GM12878 (cell line): ENCODE data around the gene REM2. TPM values are rescaled to one million over a fixed set of nuclear protein-coding genes. Genes with fewer than 3 reads are reported as not detected.
"Not testable (repeated sequence)": the region's sequence is repeated elsewhere in the genome, so short reads cannot be mapped to it uniquely, and the experiment has no call there.

Source experiments
- ATAC-seq: fragments of 200-7000 bp; cut with Tn5 transposase; 3 replicates; pipeline ENCODE4 v1.9.1; 2020; ENCODE audit warnings: mild to moderate bottlenecking, moderate library complexity
- BruUV-seq: library from RNA; stranded (reverse); fragments of 400-500 nt; replicated peaks from 2 replicates; lab custom pipeline; 2021; lab: Mats Ljungman, UMichigan
- CTCF ChIA-PET: fragments of 300-600 bp; sonication (Branson Sonifier 250); formaldehyde crosslinking; extraction: SDS; loops from one replicate; lab custom pipeline; 2021; ENCODE audit warnings: inconsistent platforms; lab: Yijun Ruan, JAX
- POLR2A ChIA-PET: fragments of 350-600 bp; formaldehyde crosslinking; extraction: SDS; loops from one replicate; lab custom pipeline; 2021; ENCODE audit warnings: inconsistent platforms; lab: Charles Lee
- RAD21 ChIA-PET: fragments of 300-600 bp; sonication (Branson Sonifier 250); formaldehyde crosslinking; loops from one replicate; lab custom pipeline; 2023; ENCODE audit warnings: antibody characterized with exemption; ENCODE audit not compliant: unreplicated experiment; lab: Charles Lee
- SMC1A ChIA-PET: fragments of 300-600 bp; sonication (Branson Sonifier 250); formaldehyde crosslinking; loops from one replicate; lab custom pipeline; 2023; ENCODE audit not compliant: unreplicated experiment, uncharacterized antibody; lab: Charles Lee
- DNase-seq: peaks from one replicate; pipeline ENCODE4 v3.0.0-alpha.2; 2011; ENCODE audit warnings: low read depth, low spot score
- FAIRE-seq: peaks from 3 replicates; lab custom pipeline; 2011; peaks lifted over from hg19 to GRCh38; lab: Jason Lieb, UNC
- H2AFZ ChIP-seq: 2 replicates; pipeline ENCODE4 v1.6.0; 2011; ENCODE audit warnings: low read depth, low read length, control low read depth; ENCODE audit not compliant: control insufficient read depth
- H3K27ac ChIP-seq: 2 replicates; pipeline ENCODE4 v1.5.1; 2011; ENCODE audit warnings: control low read depth; ENCODE audit not compliant: control insufficient read depth, insufficient read depth
- H3K27me3 ChIP-seq, 2 experiments: replicated peaks in 1 of 2; 2 replicates each; pipeline versions ENCODE4 v1.6.0 to v1.6.1; 2011; ENCODE audit warnings: low read length in 1 of 2; ENCODE audit not compliant: control insufficient read depth in 2 of 2, insufficient read depth in 2 of 2
- H3K36me3 ChIP-seq, 2 experiments: 2 replicates each; pipeline ENCODE4 v1.5.1; 2011; ENCODE audit warnings: low read length in 1 of 2; ENCODE audit not compliant: control insufficient read depth in 2 of 2, insufficient read depth in 2 of 2
- H3K4me1 ChIP-seq: 2 replicates; pipeline ENCODE4 v1.6.1; 2011; ENCODE audit warnings: mild to moderate bottlenecking, low read length, moderate library complexity, mixed read lengths; ENCODE audit not compliant: control insufficient read depth, insufficient read depth
- H3K4me2 ChIP-seq: 2 replicates; pipeline ENCODE4 v1.6.0; 2011; ENCODE audit warnings: control low read depth; ENCODE audit not compliant: control insufficient read depth, insufficient read depth
- H3K4me3 ChIP-seq: fragments of 200-600 bp; sonication (generic); 2 replicates; pipeline ENCODE4 v1.5.1; 2016
- H3K79me2 ChIP-seq: 2 replicates; pipeline ENCODE4 v1.6.0; 2011; ENCODE audit warnings: low read length; ENCODE audit not compliant: control insufficient read depth, insufficient read depth
- H3K9ac ChIP-seq: 2 replicates; pipeline ENCODE4 v1.8.0; 2011; ENCODE audit warnings: low read length, control low read depth, mixed read lengths; ENCODE audit not compliant: control insufficient read depth, insufficient read depth
- H3K9me3 ChIP-seq: replicated peaks from 3 replicates; pipeline ENCODE4 v1.5.1; 2011; ENCODE audit warnings: mild to moderate bottlenecking, low read length; ENCODE audit not compliant: control insufficient read depth, insufficient read depth
- H4K20me1 ChIP-seq: 2 replicates; pipeline ENCODE4 v1.6.0; 2011; ENCODE audit not compliant: control insufficient read depth, insufficient read depth
- CEBPB ChIP-seq, 2 experiments: fragments of 150-350 bp in 1 of 2; IDR thresholded peaks; 2 replicates each; pipeline ENCODE4 v1.6.1; 2012 to 2014; ENCODE audit warnings: low read depth in 2 of 2, low read length in 2 of 2, borderline replicate concordance in 1 of 2, inconsistent platforms in 1 of 2
- FOXK2 ChIP-seq: fragments of 450-650 bp; IDR thresholded peaks from 2 replicates; pipeline ENCODE4 v1.6.1; 2017; ENCODE audit warnings: mild to moderate bottlenecking, moderate library complexity
- IRF4 ChIP-seq: IDR thresholded peaks from 2 replicates; pipeline ENCODE4 v1.6.1; 2011; ENCODE audit warnings: low read depth, low read length
- JUNB ChIP-seq: IDR thresholded peaks from 2 replicates; pipeline ENCODE4 v1.6.1; 2016; ENCODE audit warnings: antibody characterized with exemption, mild to moderate bottlenecking
- SREBF1 ChIP-seq: IDR thresholded peaks from 2 replicates; pipeline ENCODE4 v1.6.1; 2012; ENCODE audit warnings: mild to moderate bottlenecking, low read length
- TCF7 ChIP-seq: IDR thresholded peaks from 2 replicates; pipeline ENCODE4 v1.6.1; 2014; ENCODE audit warnings: antibody characterized with exemption, borderline replicate concordance
- WGBS: methylation state at CpG from one replicate; pipeline ENCODE4 v1.1.6; 2016; ENCODE audit warnings: low lambda C conversion rate; ENCODE audit not compliant: insufficient replicate concordance, insufficient coverage; ENCODE audit errors: missing lambda C conversion rate; 5-methylcytosine and 5-hydroxymethylcytosine counted together
- in situ Hi-C: fragments of 300-500 bp; cut with MboI; formaldehyde crosslinking; loops from 9 replicates; pipeline ENCODE4 v1.14.3; 2018; ENCODE audit warnings: mixed read lengths
- intact Hi-C: fragments of 100-400 bp; cut with micrococcal nuclease; formaldehyde crosslinking; loops from one replicate; pipeline ENCODE4 v1.14.2; 2022; ENCODE audit not compliant: unreplicated experiment
- polyA plus RNA-seq, 11 experiments: library from polyadenylated mRNA; depleted of rRNA in 4 of 11; unstranded in 6 of 11; stranded (reverse) in 5 of 11; fragments of >200 nt; fragmentation: Nextera tagmentation in 4 of 11; fragmentation: Illumina TruSeq in 1 of 11; extraction: Ambion mirVana in 4 of 11; extraction: Trizol in 1 of 11; gene quantifications; 1 replicate in 1 of 11; 2 replicates in 10 of 11; pipeline versions ENCODE4 v1.2.1 to v1.2.3, GENCODE V29; 2011 to 2016; ENCODE audit warnings: inconsistent platforms in 2 of 11, missing spikeins in 2 of 11, low read depth in 1 of 11
- total RNA-seq, 4 experiments: library from RNA; depleted of rRNA in 3 of 4; stranded (reverse); fragments of >200 nt in 3 of 4; fragmentation: Illumina TruSeq in 1 of 4; extraction: Trizol in 1 of 4; gene quantifications; 2 replicates each; pipeline versions ENCODE4 v1.2.1 to v1.2.3, GENCODE V29; 2013 to 2021
- TF ChIP-seq, protein P1 (sequence below): fragments of 450-650 bp; formaldehyde crosslinking; IDR thresholded peaks from 2 replicates; pipeline ENCODE4 v1.5.0; 2022; ENCODE audit warnings: mild to moderate bottlenecking, missing genetic modification characterization

REM2 gene
- total and polyA plus RNA-seq, 10 of the 15 experiments (the other 5 are each of a cell fraction or from before 2014, with no cell fraction given), result 0.27 to 1.5 (median 0.83) TPM

DNA sequence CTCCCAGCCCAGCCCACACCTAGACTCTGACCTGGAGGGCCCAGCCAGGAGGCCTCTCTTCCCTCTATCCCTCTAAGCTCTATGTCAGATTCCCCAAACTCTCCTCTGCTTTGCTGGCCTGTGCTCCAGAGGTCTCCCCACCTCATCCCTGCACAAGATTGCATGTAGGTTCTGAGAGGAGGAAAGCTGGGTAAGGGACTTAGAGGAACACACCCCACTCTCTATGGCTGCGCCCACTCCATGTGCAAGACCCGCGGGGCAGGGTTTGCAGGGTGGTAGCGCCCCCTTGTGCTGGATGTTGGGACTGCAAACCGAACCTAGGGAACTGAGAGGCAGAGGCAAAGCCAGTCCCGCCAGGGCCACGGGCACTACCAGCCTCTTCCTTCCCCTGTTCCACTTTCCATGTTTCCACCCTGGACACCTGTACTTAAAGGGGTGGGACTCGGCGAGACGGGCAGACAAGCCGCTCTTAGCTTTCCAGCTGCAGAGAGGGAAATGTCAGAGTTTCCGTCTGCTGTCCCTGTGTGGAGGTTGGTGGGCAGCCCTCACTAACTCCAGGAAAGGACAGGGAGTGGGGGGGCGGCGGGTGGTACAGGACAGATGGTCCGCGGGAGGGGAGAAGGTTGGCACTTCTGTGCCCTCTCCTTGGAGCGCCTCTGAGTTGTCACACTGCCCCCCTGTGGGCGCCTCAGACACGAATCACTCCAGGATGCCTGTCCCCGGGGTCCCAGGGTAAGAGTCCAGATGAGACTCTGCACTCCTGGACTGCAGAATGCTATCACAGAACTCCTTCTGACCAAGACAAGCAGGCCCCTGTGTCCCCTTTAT, 29.9 kb upstream of the REM2 start (continued):
- TF ChIP-seq, protein P1, sequence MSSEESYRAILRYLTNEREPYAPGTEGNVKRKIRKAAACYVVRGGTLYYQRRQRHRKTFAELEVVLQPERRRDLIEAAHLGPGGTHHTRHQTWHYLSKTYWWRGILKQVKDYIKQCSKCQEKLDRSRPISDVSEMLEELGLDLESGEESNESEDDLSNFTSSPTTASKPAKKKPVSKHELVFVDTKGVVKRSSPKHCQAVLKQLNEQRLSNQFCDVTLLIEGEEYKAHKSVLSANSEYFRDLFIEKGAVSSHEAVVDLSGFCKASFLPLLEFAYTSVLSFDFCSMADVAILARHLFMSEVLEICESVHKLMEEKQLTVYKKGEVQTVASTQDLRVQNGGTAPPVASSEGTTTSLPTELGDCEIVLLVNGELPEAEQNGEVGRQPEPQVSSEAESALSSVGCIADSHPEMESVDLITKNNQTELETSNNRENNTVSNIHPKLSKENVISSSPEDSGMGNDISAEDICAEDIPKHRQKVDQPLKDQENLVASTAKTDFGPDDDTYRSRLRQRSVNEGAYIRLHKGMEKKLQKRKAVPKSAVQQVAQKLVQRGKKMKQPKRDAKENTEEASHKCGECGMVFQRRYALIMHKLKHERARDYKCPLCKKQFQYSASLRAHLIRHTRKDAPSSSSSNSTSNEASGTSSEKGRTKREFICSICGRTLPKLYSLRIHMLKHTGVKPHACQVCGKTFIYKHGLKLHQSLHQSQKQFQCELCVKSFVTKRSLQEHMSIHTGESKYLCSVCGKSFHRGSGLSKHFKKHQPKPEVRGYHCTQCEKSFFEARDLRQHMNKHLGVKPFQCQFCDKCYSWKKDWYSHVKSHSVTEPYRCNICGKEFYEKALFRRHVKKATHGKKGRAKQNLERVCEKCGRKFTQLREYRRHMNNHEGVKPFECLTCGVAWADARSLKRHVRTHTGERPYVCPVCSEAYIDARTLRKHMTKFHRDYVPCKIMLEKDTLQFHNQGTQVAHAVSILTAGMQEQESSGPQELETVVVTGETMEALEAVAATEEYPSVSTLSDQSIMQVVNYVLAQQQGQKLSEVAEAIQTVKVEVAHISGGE, result no peak
- no peak; the same call in 1 of the 2 replicates for TF ChIP-seq FOXK2
- TF ChIP-seq CEBPB (IDR thresholded peaks at IDR 0.05; ENCODE audit: borderline replicate concordance in 1 of 2, low read depth in 2 of 2, low read length in 2 of 2), result peak in 1 of 2 experiments; percentile 30; a peak in 1 of 4 replicates
- no peak for TF ChIP-seq SREBF1
- TF ChIP-seq JUNB, result no peak
- peak; percentile 54; the same call in 1 of the 2 replicates for TF ChIP-seq IRF4
- TF ChIP-seq TCF7, result no peak

DNA sequence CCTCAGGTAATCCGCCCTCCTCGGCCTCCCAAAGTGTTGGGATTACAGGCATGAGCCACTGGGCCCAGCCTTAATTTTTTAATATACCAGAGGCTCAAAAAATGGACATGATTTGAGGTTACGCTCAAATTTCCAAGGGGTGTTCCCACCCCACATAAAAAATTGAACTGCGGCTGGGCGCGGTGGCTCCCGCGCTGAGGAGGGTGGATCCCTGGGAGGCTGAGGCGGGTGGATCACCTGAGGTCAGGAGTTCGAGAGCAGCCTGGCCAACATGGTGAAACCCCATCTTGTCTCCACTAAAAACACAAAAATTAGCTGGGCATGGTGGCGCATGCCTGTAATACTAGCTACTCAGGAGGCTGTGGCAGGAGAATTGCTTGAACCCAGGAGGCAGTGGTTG, 28.7 kb upstream of the REM2 start:
- H3K9ac ChIP-seq, H2AFZ ChIP-seq, BruUV-seq, H3K4me3 ChIP-seq, H3K27me3 ChIP-seq, H3K9me3 ChIP-seq, H3K27ac ChIP-seq, H3K36me3 ChIP-seq, H3K79me2 ChIP-seq, DNase-seq, FAIRE-seq, ATAC-seq, H3K4me2 ChIP-seq, H4K20me1 ChIP-seq: not testable (repeated sequence)
- ChIA-PET RAD21 (interaction anchor here (0.6 to 9.4 kb wide), 23 partner anchors 17 to 304 kb away, joined by 3 to 130 read pairs (median 4); partner anchors contain the start of genes ABHD4, LRP10, MRPL52 and OXA1L), SMC1A (interaction anchor here (0.6 to 7.3 kb wide), 26 partner anchors 9 to 464 kb away, joined by 3 to 104 read pairs (median 6); partner anchors contain the start of genes LRP10, MMP14, MRPL52 and OXA1L), POLR2A (interaction anchor here (1.4 kb wide), 1 partner anchor 46 kb away, joined by 3 read pairs; no protein-coding TSS in a partner anchor), CTCF (interaction anchor here (0.7 to 10.0 kb wide), 33 partner anchors 10 to 691 kb away, joined by 3 to 324 read pairs (median 15); partner anchors contain the start of genes DAD1, LRP10, MRPL52 and OXA1L)
- peaks cover 21% of the 10 kb centered on the region for H3K4me1 ChIP-seq
- in situ Hi-C loops, result loop anchor here (10.0 kb wide), 1 partner anchor 469 kb away; no protein-coding TSS in a partner anchor
- 85% methylated on average over 11 of the region's 11 CpGs for WGBS
- intact Hi-C loops, result loop anchor here (5.0 kb wide), 1 partner anchor 297 kb away; no protein-coding TSS in a partner anchor
